IMR-90 (cell line): Measurements from ENCODE around the gene SLC30A1.

ENCODE experiments used
- CEBPB ChIP-seq: IDR thresholded peaks from 2 replicates; pipeline ENCODE4 v1.6.1; 2012; ENCODE audit warnings: low read depth, low read length, improper control_type of control experiment
- CTCF ChIP-seq: conservative IDR thresholded peaks from 2 replicates; pipeline ENCODE4 v1.5.1; 2012; ENCODE audit warnings: mild to moderate bottlenecking, low read depth, low read length, improper control_type of control experiment
- ELK1 ChIP-seq: fragments of 150-350 bp; IDR thresholded peaks from 2 replicates; pipeline ENCODE4 v1.6.1; 2016; ENCODE audit warnings: low read depth, mild to moderate bottlenecking, low read length, moderate library complexity, borderline replicate concordance
- FOS ChIP-seq: fragments of 150-350 bp; IDR thresholded peaks from 2 replicates; pipeline ENCODE4 v1.6.1; 2016; ENCODE audit warnings: low read depth, low read length
- MAFK ChIP-seq: IDR thresholded peaks from 2 replicates; pipeline ENCODE4 v1.6.1; 2012; ENCODE audit warnings: low read depth, low read length, improper control_type of control experiment
- MAZ ChIP-seq: IDR thresholded peaks from 2 replicates; pipeline ENCODE4 v1.6.1; 2012; ENCODE audit warnings: low read depth, mild to moderate bottlenecking, low read length, improper control_type of control experiment, moderate library complexity, borderline replicate concordance
- MXI1 ChIP-seq: IDR thresholded peaks from 2 replicates; pipeline ENCODE4 v1.6.1; 2012; ENCODE audit warnings: low read depth, mild to moderate bottlenecking, low read length, moderate library complexity, borderline replicate concordance
- POLR2A ChIP-seq: IDR thresholded peaks from 2 replicates; pipeline ENCODE4 v1.6.1; 2012; ENCODE audit warnings: mild to moderate bottlenecking, low read depth, low read length
- RAD21 ChIP-seq: IDR thresholded peaks from 2 replicates; pipeline ENCODE4 v1.6.1; 2012; ENCODE audit warnings: low read length, improper control_type of control experiment
- RCOR1 ChIP-seq: IDR thresholded peaks from 2 replicates; pipeline ENCODE4 v1.6.1; 2012; ENCODE audit warnings: mild to moderate bottlenecking, low read length, improper control_type of control experiment; ENCODE audit not compliant: insufficient replicate concordance
- RFX5 ChIP-seq: IDR thresholded peaks from 2 replicates; pipeline ENCODE4 v1.8.0; 2012; ENCODE audit warnings: low read depth, mild to moderate bottlenecking, low read length, moderate library complexity
- SMC3 ChIP-seq: fragments of 150-350 bp; IDR thresholded peaks from 2 replicates; pipeline ENCODE4 v1.6.1; 2016; ENCODE audit warnings: low read depth, mild to moderate bottlenecking, antibody characterized with exemption, low read length, moderate library complexity
- USF2 ChIP-seq: fragments of 150-350 bp; IDR thresholded peaks from 2 replicates; pipeline ENCODE4 v1.6.1; 2017; ENCODE audit warnings: mild to moderate bottlenecking, antibody characterized with exemption, low read length, low read depth

GRCh38 chr1:211595419-211595818, 16.5 kb upstream of the SLC30A1 start:
- TF ChIP-seq CTCF = no peak
- no peak for TF ChIP-seq RFX5
- TF ChIP-seq SMC3 = no peak
- no peak for TF ChIP-seq RAD21
- no peak for TF ChIP-seq RCOR1
- TF ChIP-seq POLR2A = no peak
- no peak for TF ChIP-seq MXI1
- no peak for TF ChIP-seq ELK1
- no peak for TF ChIP-seq CEBPB
- no peak for TF ChIP-seq FOS
- TF ChIP-seq MAZ = no peak
- TF ChIP-seq USF2 = no peak
- TF ChIP-seq MAFK = no peak
